ENCODE data around the gene ANXA6. TPM values are rescaled to one million over a fixed set of nuclear protein-coding genes. Genes with fewer than 3 reads are reported as not detected.

Gene ANXA6
- total and polyA plus RNA-seq, 2 donors (not counting 1 experiment from before 2014, with no cell fraction given) = 136 to 300 TPM

GRCh38 chr5:151121095-151121494 lies 36.5 kb downstream of the ANXA6 start:
- Mint-ChIP-seq H3K9me3 (ENCODE audit: insufficient read depth) (no peaks in the 10 kb centered on the region), H3K4me3 (no peak overlapping the region), H3K27me3 (no peaks in the 10 kb centered on the region), H3K27ac (peak overlapping the region; percentile 60), H3K4me1 (peaks cover 40% of the 10 kb centered on the region)
- no peak overlapping the region for H3K4me3 ChIP-seq (ENCODE audit: control extremely low read depth in 1 of 5, extremely low read depth in 1 of 5, insufficient read depth in 1 of 5, low read depth in 2 of 5, low read length in 4 of 5)
- peaks cover 53% of the 10 kb centered on the region for H4K20me1 ChIP-seq (ENCODE audit: control insufficient read depth, insufficient read depth, low read length, poor library complexity, severe bottlenecking)
- peaks cover 52% of the 10 kb centered on the region for H3K79me2 ChIP-seq (ENCODE audit: control insufficient read depth, insufficient read depth, low read length)
- H3K36me3 ChIP-seq (replicated peaks in 1 of 2; ENCODE audit: control extremely low read depth in 1 of 2, control insufficient read depth in 1 of 2, extremely low read depth in 1 of 2, insufficient read depth in 2 of 2, low read length in 1 of 2) = peaks cover 22 to 88% of the 10 kb centered on the region in 2 experiments
- WGBS (ENCODE audit: insufficient coverage) = 100% methylated on average over 2 of the region's 2 CpGs
- DNase-seq (no peak), ATAC-seq (ENCODE audit: low read depth) (no peak)
- H3K27ac ChIP-seq (ENCODE audit: low read length in 2 of 2) = peak overlapping the region in 1 of 2 donors; percentile 87
- H2AFZ ChIP-seq (ENCODE audit: insufficient read depth, low read depth, low read length, poor library complexity, severe bottlenecking) = no peak overlapping the region
- CTCF ChIA-PET = interaction anchor here (1.9 to 48.0 kb wide), 4 partner anchors 22 to 117 kb away, joined by 4 to 1701 read pairs (median 538); partner anchors contain the start of gene ANXA6
- no peaks in the 10 kb centered on the region for H3K9me3 ChIP-seq (ENCODE audit: control extremely low read depth in 1 of 3, control insufficient read depth in 2 of 3, insufficient read depth in 1 of 3, low read length in 2 of 3)
- no peak overlapping the region for H3K9ac ChIP-seq (ENCODE audit: low read length)
- TF ChIP-seq EZH2 (IDR thresholded peaks at IDR 0.05; ENCODE audit: borderline replicate concordance, insufficient read depth, low read depth, low read length, poor library complexity, severe bottlenecking) (no peak), CTCF (IDR thresholded peaks at IDR 0.05) (no peak)
- intact Hi-C loops (cut with micrococcal nuclease) = no loop called here
- H3K4me2 ChIP-seq (replicated peaks; ENCODE audit: low read depth, low read length, poor library complexity, severe bottlenecking) = no peak overlapping the region
- H3K4me1 ChIP-seq (ENCODE audit: control insufficient read depth in 2 of 2, insufficient read depth in 2 of 2, low read length in 2 of 2) = peaks cover 28 to 37% of the 10 kb centered on the region in 2 donors
- no peaks in the 10 kb centered on the region for H3K27me3 ChIP-seq (replicated peaks in 1 of 4; ENCODE audit: control extremely low read depth in 1 of 4, control insufficient read depth in 3 of 4, insufficient read depth in 4 of 4, low read length in 3 of 4)
- POLR2A ChIA-PET = no interaction called here

GRCh38 chr5:151118913-151119575 lies 38.5 kb downstream of the ANXA6 start:
- ATAC-seq (ENCODE audit: low read depth) (no peak), DNase-seq (no peak)
- Histone ChIP-seq H2AFZ (ENCODE audit: insufficient read depth, low read depth, low read length, poor library complexity, severe bottlenecking) (no peak overlapping the region), H3K4me2 (replicated peaks; ENCODE audit: low read depth, low read length, poor library complexity, severe bottlenecking) (no peak overlapping the region), H3K9ac (ENCODE audit: low read length) (no peak overlapping the region), H3K4me3 (ENCODE audit: control extremely low read depth in 1 of 5, extremely low read depth in 1 of 5, insufficient read depth in 1 of 5, low read depth in 2 of 5, low read length in 4 of 5) (no peak overlapping the region), H3K36me3 (replicated peaks in 1 of 2; ENCODE audit: control extremely low read depth in 1 of 2, control insufficient read depth in 1 of 2, extremely low read depth in 1 of 2, insufficient read depth in 2 of 2, low read length in 1 of 2) (peaks cover 20 to 94% of the 10 kb centered on the region in 2 experiments), H3K27ac (ENCODE audit: low read length in 2 of 2) (peak overlapping the region; percentile 8 to 65), H3K9me3 (ENCODE audit: control extremely low read depth in 1 of 3, control insufficient read depth in 2 of 3, insufficient read depth in 1 of 3, low read length in 2 of 3) (no peaks in the 10 kb centered on the region), H3K27me3 (replicated peaks in 1 of 4; ENCODE audit: control extremely low read depth in 1 of 4, control insufficient read depth in 3 of 4, insufficient read depth in 4 of 4, low read length in 3 of 4) (no peaks in the 10 kb centered on the region), H3K79me2 (ENCODE audit: control insufficient read depth, insufficient read depth, low read length) (peaks cover 55% of the 10 kb centered on the region), H3K4me1 (ENCODE audit: control insufficient read depth in 2 of 2, insufficient read depth in 2 of 2, low read length in 2 of 2) (peaks cover 9 to 17% of the 10 kb centered on the region in 2 donors), H4K20me1 (ENCODE audit: control insufficient read depth, insufficient read depth, low read length, poor library complexity, severe bottlenecking) (peaks cover 54% of the 10 kb centered on the region)
- POLR2A ChIA-PET = no interaction called here
- peak overlapping the region; percentile 77 for H3K27ac Mint-ChIP-seq
- intact Hi-C loops (cut with micrococcal nuclease) = no loop called here
- no peaks in the 10 kb centered on the region for H3K9me3 Mint-ChIP-seq (ENCODE audit: insufficient read depth)
- TF ChIP-seq CTCF (IDR thresholded peaks at IDR 0.05) (no peak), EZH2 (IDR thresholded peaks at IDR 0.05; ENCODE audit: borderline replicate concordance, insufficient read depth, low read depth, low read length, poor library complexity, severe bottlenecking) (no peak)
- CTCF ChIA-PET = interaction anchor here (1.9 to 48.0 kb wide), 5 partner anchors 20 to 119 kb away, joined by 4 to 1701 read pairs (median 85); partner anchors contain the start of genes ANXA6 and TNIP1
- WGBS (ENCODE audit: insufficient coverage) = 100% methylated on average over 7 of the region's 7 CpGs
- peaks cover 30% of the 10 kb centered on the region for H3K4me1 Mint-ChIP-seq
- H3K4me3 Mint-ChIP-seq = no peak overlapping the region
- no peaks in the 10 kb centered on the region for H3K27me3 Mint-ChIP-seq

Measured in B cell (primary cell).